HG03196 (cell line): Measurements from ENCODE around the gene CAB39.

Experiments
- ATAC-seq: cut with Tn5 transposase; IDR thresholded peaks from one replicate; pipeline ENCODE4 v1.9.1; 2021; ENCODE audit not compliant: unreplicated experiment

Gene CAB39

GRCh38 chr2:230779126-230779525, 66.5 kb downstream of the CAB39 start:
- no peak for ATAC-seq

- no peak for ATAC-seq
These were observed 67.0 kb downstream of the CAB39 start for GRCh38 chr2:230779607-230780006.

- ATAC-seq: no peak
These were observed 68.6 kb downstream of the CAB39 start for GRCh38 chr2:230781130-230781797.

- no peak for ATAC-seq
These were observed 70.5 kb downstream of the CAB39 start for GRCh38 chr2:230783101-230783500.

GRCh38 chr2:230784795-230785194, 72.2 kb downstream of the CAB39 start:
- ATAC-seq: no peak

GRCh38 chr2:230785346-230785745, 72.7 kb downstream of the CAB39 start:
- no peak for ATAC-seq

- no peak for ATAC-seq
These were observed 74.5 kb downstream of the CAB39 start for GRCh38 chr2:230787101-230787500.

- ATAC-seq: no peak
These were observed 76.0 kb downstream of the CAB39 start for GRCh38 chr2:230788554-230789175.

GRCh38 chr2:230790981-230791380, 78.3 kb downstream of the CAB39 start:
- no peak for ATAC-seq

- ATAC-seq: peak; percentile 80
These were observed 81.1 kb downstream of the CAB39 start for GRCh38 chr2:230793572-230794359.

GRCh38 chr2:230794497-230794896, 81.9 kb downstream of the CAB39 start:
- no peak for ATAC-seq

GRCh38 chr2:230795856-230796255, 83.2 kb downstream of the CAB39 start:
- ATAC-seq: no peak

- ATAC-seq: no peak
These were observed 83.7 kb downstream of the CAB39 start for GRCh38 chr2:230796280-230796862.

GRCh38 chr2:230797515-230798495, 85.2 kb downstream of the CAB39 start:
- no peak for ATAC-seq

- no peak for ATAC-seq
These were observed 86.2 kb downstream of the CAB39 start for GRCh38 chr2:230798769-230799399.

- no peak for ATAC-seq
These were observed 92.8 kb downstream of the CAB39 start for GRCh38 chr2:230805353-230806017.

GRCh38 chr2:230807729-230808128, 95.1 kb downstream of the CAB39 start:
- no peak for ATAC-seq

GRCh38 chr2:230809015-230809414, 96.4 kb downstream of the CAB39 start:
- no peak for ATAC-seq

- no peak for ATAC-seq
These were observed 97.1 kb downstream of the CAB39 start for GRCh38 chr2:230809677-230810251.
